HG02678 (cell line): ENCODE measurements around the gene SOBP.

ENCODE experiments used
- ATAC-seq: cut with Tn5 transposase; IDR thresholded peaks from one replicate; pipeline ENCODE4 v1.9.1; 2021; ENCODE audit warnings: mild to moderate bottlenecking, moderate library complexity; ENCODE audit not compliant: unreplicated experiment

SOBP gene

GRCh38 chr6:107707346-107708275, 217.7 kb downstream of the SOBP start:
- no peak for ATAC-seq

GRCh38 chr6:107708435-107708834, 218.5 kb downstream of the SOBP start:
- ATAC-seq = no peak

GRCh38 chr6:107709341-107709740, 219.4 kb downstream of the SOBP start:
- ATAC-seq = no peak
